NCI-H1417 (cell line): Measurements from ENCODE around the gene RAVER2.

Source experiments
- DNase-seq, 3 experiments: peaks; one replicate each; lab custom pipeline; 2025; lab: John Stamatoyannopoulos, UW

The RAVER2 gene

GRCh38 chr1:64847666-64848065 is 102.8 kb downstream of the RAVER2 start:
- DNase-seq: no peak

- DNase-seq: no peak
Observed at GRCh38 chr1:64848136-64848535, 103.3 kb downstream of the RAVER2 start.

- DNase-seq: no peak
Observed at GRCh38 chr1:64848803-64849202, 103.9 kb downstream of the RAVER2 start.

GRCh38 chr1:64849942-64850341 is 105.1 kb downstream of the RAVER2 start:
- DNase-seq: no peak

GRCh38 chr1:64850846-64851245 is 106.0 kb downstream of the RAVER2 start:
- no peak for DNase-seq

- DNase-seq: no peak
Observed at GRCh38 chr1:64851664-64852063, 106.8 kb downstream of the RAVER2 start.

- no peak for DNase-seq
Observed at GRCh38 chr1:64854674-64855073, 109.8 kb downstream of the RAVER2 start.

GRCh38 chr1:64855557-64855956 is 110.7 kb downstream of the RAVER2 start:
- DNase-seq: no peak

GRCh38 chr1:64856553-64856952 is 111.7 kb downstream of the RAVER2 start:
- no peak for DNase-seq

GRCh38 chr1:64857347-64857746 is 112.5 kb downstream of the RAVER2 start:
- no peak for DNase-seq

GRCh38 chr1:64861611-64862010 is 116.7 kb downstream of the RAVER2 start:
- peak in 2 of 3 experiments; percentile 9 to 49 for DNase-seq

GRCh38 chr1:64864018-64864940 is 119.4 kb downstream of the RAVER2 start:
- peak in 1 of 3 experiments; percentile 7 for DNase-seq

GRCh38 chr1:64865105-64865757 is 120.4 kb downstream of the RAVER2 start:
- no peak for DNase-seq

GRCh38 chr1:64866689-64867088 is 121.8 kb downstream of the RAVER2 start:
- no peak for DNase-seq

- no peak for DNase-seq
Observed at GRCh38 chr1:64867266-64867665, 122.4 kb downstream of the RAVER2 start.

GRCh38 chr1:64871256-64871655 is 126.4 kb downstream of the RAVER2 start:
- no peak for DNase-seq

GRCh38 chr1:64872067-64872466 is 127.2 kb downstream of the RAVER2 start:
- no peak for DNase-seq

GRCh38 chr1:64873576-64873975 is 128.7 kb downstream of the RAVER2 start:
- no peak for DNase-seq

- DNase-seq: no peak
Observed at GRCh38 chr1:64874666-64875065, 129.8 kb downstream of the RAVER2 start.

- no peak for DNase-seq
Observed at GRCh38 chr1:64875101-64875500, 130.2 kb downstream of the RAVER2 start.

GRCh38 chr1:64875606-64876005 is 130.7 kb downstream of the RAVER2 start:
- no peak for DNase-seq

- no peak for DNase-seq
Observed at GRCh38 chr1:64877151-64877550, 132.3 kb downstream of the RAVER2 start.

GRCh38 chr1:64877598-64877997 is 132.7 kb downstream of the RAVER2 start:
- DNase-seq: no peak
